GM21529 (cell line): ENCODE results near the gene CNST.

Experiments
- ATAC-seq: cut with Tn5 transposase; IDR thresholded peaks from one replicate; pipeline ENCODE4 v1.9.1; 2021; ENCODE audit not compliant: unreplicated experiment

The CNST gene, protein sequence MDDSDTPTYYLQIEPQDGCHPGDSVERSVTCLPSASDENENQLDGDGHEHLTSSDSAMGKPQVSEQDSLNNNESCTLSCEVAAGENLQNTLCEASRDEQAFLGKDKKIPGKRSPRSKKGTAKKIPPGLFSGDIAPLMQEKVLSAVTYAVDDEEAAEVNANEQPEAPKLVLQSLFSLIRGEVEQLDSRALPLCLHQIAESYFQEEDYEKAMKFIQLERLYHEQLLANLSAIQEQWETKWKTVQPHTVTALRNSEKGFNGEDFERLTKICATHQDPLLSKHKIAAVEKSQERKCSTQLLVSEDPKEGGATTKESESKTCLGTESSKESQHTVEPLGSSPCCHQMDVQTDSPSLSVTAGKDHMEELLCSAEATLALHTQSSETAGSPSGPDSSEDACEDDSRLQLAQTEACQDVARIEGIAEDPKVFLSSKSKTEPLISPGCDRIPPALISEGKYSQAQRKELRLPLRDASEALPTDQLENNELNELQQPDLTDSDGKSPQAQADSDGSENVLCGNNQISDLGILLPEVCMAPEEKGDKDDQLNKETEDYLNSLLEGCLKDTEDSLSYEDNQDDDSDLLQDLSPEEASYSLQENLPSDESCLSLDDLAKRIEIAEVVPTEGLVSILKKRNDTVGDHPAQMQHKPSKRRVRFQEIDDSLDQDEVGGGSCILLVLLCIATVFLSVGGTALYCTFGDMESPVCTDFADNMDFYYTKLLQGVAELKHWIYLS

DNA sequence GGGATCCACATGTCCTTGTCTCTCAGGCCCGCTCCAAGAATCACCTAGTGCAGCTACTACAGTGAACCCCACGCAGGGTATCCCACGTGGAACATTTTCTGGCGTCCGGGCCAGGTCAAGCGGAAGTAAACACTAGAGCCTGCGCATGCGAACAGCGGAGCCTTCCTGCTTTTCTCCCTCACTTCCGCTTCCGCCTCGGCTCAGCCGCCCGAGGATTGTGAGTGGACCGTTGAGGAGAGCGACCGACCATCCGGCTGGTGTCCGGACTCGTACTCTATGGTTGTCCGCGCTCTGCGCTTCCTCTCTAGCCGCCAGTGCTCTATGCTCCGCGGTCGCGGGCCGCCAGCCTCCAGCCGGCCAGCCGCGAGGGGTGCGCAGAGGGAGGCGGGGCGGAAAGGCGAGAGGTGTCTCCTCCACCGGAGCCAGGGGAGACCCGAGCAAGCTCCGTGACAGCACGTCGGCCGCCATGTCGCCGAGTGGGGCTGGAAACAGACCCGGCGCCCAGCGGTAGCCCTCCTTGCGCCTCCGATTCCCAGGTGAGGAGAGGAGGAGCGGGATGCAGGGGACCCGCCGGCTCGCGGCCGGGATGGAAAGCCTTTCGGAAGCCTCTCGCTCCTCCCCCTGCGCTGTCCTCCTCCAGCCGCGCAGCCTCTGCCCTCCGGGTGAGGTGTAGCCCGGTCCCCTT lies at the start of gene CNST, which contains the start of gene TFB2M:
CNST (plus strand) TSS at position 329 of the 685 bp plus-strand sequence. CDS start 25,107 bp downstream, outside the sequence.
TFB2M (minus strand) TSS at position 134 of the 685 bp plus-strand sequence; CDS start at position 11, 123 bp downstream.
- peak; percentile 90 for ATAC-seq

DNA sequence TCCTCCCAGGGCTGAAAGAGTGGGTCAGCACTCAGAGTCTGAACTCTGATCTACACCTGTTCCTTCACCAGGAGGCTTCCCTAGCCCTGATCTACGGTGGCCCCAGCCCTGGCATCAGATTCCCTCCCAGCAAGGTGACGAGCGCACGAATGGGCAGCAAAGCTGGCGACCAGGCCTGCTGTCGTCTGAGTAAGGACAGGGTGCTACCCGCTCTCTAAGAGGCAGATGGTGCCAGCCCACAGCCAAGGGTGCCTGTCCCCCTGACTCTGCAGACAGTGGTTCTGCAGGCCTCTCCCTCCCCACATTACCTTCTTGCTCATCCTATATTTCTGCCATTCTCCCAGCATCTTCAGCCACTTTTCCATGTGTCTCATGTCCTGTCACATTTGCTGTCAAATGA lies 48.9 kb upstream of the CNST start:
- ATAC-seq, result no peak

DNA sequence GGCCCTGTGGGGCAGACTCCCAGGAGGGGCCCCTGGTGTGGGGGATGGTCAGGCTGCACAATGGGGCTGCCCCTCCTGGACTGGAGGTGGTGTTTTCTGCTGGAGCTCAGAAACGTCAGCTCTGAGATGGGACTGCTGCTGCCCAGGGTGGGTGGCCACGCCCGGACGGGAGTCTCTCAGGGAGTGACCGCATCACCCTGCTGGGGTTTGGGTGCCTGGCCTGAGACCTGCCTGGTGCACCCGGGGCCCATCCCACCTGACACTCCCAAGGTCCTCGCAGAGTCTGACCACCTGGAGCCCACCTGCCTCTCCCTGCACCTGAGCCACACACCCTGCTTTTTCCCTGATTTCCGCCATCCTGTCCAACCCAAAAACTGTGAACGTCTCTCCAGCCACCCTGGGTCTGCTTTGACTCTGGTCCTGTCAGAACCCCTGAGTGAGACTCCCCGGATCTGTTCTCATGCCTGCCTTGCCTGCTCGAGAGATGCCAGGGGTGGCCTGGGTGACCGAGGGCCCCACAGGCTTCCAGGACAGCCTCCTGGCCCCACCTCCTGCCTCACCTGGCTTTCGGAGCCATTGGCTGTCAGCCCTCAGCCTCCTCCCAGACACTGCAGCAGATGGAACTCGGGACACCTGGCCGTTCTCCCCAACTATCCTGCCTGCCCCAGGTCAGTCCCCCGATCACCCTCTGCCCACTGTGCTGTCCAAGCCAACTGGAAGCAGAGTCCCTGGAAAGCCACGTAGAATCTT lies 47.6 kb upstream of the CNST start:
- ATAC-seq, result no peak

DNA sequence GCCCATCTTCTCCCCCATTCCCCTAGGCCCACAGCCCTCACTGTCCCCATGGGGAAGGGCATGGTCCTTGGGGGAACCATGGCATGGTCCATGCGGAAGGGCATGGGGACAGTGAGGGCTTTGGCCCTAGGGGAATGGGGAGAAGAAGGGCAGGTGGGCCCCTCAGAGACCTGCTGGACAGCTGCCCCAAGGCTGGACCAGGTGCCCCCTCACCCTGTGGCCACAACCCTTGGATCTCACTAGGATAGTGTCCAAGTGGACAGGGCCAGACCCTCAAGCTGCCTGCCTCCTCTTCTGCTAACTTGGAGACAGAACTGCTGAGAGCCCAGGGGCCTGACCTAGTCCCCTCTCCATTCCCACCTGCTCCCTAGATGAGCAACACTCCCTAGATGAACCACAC lies 46.7 kb upstream of the CNST start:
- no peak for ATAC-seq

DNA sequence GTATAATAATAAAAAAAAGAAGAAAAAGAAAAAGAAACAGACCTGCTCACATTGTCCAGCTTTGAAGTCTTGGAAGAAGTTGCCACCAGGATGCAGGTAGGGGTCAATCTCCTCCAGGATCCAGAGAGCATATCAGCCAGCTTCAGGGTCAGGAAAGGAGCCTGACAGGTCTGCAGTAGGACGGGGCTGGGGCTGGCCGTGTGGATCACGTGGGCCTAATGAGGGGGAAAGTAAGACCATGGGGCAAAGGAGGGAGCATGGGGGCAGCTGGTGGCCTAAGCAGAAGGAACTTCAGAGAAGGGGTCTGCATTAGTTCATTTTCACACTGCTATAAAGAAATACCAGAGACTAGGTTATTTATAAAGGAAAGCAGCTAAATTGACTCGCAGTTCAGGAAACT lies 39.9 kb upstream of the CNST start:
- no peak for ATAC-seq

DNA sequence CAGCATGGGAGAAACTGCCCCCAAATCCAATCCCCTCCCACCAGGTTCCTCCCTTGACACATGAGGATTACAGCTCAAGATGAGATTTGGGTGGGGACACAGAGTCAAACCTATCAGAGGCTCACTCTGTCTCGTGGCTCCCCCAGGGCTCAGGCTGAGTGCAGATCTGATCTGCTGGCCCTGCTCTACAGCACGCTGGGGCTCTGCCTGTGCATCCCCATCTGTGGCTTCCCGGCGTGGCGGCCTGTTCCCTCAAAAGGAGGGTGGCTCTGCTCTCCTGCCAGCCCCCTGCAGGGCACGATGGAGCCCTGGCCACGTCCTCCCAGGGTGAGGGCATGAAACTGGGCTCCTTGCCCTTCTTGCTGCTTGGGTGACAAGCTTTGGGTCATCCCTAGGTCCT lies 39.3 kb upstream of the CNST start:
- ATAC-seq, result no peak

DNA sequence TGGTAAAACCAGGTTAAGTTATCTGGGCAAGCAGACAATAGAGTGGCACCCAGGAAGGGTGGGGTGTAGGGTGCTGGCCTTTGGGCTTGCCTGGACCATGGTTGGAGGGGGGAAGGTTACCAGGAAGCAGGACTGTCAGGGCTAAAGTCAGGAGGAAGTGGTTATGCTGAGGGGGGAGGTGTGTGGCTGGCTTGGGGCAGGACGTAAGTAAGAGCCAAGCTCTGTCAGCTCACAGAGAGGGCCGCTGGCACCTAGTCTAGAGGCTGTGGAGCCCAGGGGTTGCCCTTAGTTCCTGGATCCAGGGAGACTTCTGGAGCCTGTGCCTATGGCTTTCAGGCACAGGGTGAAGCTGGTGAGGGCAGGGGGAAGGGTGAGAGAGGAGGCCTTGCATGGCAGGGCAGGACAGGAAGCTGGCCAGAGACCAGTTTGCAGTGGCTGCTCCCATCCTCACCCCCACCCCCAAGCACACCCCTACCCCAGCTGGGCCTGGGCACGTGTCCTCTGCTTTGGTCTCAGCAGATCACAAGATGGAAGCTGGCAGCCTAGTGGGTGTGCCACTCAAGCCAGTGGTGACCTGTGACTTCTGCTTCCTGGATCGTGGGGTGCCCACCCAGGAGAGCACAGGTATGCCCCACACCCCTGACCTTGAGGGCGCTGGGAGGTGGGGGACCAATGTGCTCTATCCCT lies 38.7 kb upstream of the CNST start:
- no peak for ATAC-seq

DNA sequence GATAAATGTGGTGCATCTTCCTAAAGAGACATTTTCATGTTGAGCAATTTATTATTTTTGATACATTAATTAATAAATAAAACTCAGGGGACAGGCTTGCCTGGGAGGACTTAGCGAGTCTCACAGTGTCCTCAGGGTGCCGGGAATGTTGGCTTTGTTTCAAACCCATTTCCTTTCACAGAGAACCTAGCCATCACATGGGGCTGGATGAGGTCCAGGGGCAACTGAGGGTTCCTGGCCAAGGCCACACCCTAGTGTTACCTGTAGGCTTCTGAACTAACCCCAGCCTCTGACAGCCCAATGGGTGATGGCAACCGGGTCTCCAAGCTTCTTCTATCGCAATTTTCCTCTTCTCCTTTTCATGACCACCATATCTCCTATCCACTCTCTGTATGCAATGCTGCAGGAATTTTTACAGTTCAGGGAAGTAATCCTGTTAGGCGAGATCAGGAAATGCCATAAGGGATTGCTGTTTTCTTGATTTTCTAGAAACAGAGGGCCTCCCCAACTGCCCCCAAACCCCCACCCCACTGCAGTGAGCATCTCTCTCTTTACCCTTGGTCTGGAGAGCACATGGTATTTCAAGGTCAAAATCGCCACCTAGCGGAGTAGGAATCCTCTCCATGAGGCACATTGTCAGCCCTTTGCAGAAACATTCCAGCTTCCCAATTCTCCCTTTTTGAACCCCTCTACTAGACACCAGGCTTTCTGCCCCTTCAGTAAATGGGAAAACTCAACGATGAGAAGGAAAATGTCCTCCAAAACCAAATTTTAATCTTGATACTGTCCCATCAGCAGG lies 37.1 kb upstream of the CNST start:
- no peak for ATAC-seq

DNA sequence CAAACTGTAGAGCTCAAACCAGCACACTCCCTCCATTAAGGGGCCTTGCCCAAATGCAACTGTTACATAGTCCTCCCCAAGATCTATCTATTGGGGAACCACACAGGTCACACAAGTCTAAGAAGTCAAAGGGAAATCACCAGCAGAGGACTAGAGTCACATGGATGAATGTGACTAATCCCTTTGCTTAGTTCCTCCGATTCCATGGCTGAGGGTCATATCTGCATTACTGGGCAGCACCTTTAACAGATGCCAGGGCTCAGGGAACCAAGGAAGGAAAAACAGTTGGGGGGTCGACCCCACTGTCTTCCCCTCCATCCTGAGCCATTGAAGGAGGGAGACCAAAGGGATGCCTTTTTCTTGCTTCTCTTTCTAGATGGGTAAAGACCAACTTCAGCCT lies 35.8 kb upstream of the CNST start:
- no peak for ATAC-seq

DNA sequence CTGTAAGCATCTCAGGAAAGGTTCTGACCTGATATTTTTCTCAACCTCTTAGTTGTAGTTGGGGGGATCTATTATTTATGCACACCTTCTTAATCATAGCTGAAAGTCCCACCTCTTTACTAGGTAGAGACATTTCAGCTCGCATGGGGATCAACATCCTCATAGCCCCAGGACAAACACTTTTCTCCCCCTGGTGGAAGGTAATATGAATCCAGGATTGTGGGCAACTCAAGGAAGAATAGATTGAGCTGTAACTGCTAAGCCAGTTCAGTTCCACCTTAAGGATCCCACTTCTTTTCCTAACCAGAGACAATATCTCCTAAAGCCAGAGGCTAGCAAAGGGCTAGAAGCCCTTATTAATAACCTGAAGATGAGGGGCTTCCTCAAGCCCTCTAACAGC lies 33.7 kb upstream of the CNST start:
- ATAC-seq, result no peak

DNA sequence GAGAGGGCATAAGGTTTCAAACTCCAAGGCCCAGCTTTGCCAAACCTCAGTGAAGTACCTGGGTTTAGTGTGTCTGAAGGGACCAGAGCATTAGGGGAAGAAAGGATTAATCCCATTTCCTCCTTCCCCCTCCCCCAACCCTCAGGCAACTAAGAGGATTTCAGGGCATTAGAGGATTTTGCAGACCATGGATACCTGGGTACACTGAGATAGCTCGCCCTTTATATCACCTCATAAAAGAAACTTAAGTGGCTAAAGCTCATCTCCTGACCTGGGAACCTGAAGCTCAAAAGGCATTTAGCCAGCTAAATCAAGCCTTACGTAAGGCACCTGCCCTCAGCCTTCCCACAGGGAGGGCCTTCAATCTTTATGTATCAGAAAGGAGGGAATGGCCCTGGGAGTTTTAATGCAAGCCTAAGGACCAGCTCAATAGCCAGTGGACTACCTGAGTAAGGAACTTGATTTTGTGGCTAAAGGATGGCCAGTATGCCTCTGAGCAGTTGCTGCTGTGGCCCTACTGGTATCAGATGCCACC lies 32.8 kb upstream of the CNST start:
- no peak for ATAC-seq

DNA sequence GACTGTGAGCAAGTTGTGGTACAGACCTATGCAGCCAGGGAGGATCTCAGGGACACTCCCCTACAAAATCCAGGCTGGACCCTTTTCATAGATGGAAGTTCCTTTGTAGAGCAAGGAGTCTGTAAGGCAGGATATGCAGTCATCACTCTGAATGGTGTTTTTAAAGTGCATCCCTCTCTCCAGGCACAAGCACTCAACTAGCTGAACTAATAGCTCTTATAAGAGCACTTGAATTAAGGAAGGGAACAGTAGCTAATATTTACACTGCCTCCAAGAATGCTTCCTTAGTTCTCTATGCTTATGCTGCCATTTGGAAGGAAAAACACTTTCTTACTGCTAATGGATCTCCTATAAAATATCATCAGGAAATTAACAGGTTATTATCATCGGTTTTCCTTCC lies 32.1 kb upstream of the CNST start:
- no peak for ATAC-seq

DNA sequence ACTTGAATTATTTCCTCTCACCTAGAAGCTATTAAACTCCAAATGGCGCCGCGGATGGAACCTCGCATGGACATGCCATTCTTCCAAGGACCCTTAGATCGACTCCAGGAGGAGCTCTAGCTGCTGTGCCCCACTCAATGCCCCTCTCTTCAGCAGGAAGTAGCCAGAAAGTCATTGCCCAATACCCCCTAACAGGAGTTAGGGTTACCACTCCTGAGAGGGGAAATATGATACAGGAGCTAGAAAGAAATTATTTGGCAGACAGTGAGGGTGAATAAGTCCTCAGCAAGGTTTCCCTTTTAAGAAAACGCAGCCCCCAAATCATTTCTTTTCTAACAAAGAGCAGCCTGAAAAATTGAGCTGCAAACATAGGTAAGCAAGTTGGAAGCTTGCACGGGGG lies 28.8 kb upstream of the CNST start:
- no peak for ATAC-seq

DNA sequence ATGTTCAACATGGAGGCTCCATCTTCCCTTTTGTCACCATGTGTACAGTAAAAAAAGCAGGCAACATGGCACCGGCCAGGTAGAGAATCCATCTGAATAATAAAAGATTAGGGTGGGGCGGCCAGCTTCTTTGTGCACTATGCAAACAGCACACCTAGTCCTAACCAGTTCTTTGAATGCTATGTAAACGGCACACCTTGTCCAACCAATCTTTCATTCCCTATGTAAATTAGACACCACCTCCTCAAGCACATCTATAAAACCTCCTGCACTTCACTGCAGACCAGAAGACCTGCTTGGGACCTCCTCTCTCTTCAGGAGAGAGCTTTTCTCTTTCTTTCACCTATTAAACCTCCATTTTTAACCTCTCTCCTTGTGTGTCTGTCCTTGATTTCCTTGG lies 28.4 kb upstream of the CNST start:
- no peak for ATAC-seq

DNA sequence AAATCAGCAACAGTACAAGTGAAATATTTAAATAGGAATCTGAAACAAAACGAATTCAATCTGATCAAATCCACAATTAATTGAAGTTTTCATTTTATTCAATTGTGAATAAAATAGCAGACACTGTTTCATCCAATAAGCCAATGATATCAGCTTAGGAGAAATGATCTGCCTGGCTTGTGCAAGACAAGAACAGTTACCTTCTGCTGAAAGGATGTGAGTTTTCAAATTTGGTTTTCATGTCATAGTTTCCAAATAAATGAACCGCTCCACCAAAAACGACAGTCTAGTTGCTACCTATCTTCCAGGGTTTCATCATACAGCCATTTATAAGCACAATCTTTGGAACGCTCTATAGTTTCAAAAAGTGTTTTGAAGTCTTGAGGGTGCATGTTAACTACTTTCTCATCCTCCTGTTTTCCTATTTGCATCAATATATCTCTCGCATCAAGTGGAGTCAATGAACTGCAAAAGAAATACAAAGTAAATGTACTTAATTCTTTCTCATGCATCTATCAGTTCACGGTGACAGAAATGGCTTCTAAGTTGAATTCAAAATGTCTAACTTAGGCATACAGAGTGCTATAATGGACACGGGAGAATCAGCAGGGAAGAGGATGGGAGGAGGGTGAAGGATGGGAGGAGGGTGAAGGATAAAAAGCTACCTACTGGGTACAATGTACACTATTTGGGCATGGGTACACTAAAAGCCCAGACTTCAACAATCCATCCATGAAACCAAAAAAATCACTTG lies 25.3 kb upstream of the CNST start:
- ATAC-seq, result no peak

DNA sequence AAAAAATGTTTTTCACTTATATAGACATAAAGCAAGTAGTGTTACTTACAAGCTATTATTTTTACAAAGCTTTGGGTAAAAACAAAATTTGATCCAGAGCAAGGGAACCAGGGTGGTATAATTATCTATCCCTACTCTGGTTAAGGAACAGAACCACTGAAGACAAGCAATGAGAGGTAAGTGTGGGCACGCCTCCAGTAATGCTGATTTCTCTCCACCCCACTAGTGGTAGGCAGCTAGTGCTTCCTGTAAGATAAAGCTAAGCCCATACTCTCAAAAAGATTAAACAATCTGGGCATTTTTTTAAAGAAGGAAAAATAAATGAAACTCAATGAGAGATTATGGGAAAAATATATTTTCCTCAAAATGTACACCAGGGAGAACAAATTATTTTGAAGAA lies 22.3 kb upstream of the CNST start:
- no peak for ATAC-seq

DNA sequence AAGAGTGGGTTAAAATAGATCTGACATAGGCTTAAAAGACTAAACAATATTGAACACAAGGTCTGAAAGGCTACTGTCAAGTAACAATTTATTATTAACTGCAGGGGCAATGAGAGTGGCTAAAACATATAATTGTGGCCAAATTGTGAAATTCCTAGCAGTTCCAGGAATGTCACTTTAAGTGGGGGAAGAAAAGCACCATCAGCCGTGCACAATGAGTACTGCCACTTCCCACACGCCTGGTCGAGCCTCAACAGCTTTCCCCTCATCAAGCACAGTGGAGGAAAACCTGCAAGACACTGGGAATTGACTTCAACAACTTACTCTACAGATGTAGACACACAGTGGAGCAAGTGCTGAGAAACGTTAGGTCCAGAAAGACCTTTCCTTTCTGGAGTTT lies 16.6 kb upstream of the CNST start:
- no peak for ATAC-seq

DNA sequence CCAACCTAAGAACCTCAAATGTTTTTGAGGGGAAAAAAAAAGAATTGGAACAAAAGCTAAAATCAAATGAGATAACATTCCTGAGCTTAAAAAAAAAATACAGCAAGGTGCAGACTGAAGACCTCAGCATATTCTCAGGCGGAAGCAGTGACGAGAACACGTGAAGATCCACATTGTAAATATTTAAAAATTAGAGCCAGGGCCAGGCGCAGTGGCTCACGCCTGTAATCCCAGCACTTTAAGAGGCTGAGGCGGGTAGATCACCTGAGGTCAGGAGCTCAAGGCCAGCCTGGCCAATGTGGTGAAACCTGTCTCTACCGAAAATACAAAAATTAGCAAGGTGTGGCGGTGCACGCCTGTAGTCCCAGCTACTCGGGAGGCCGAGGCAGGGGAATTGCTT lies 15.9 kb upstream of the CNST start:
- no peak for ATAC-seq

DNA sequence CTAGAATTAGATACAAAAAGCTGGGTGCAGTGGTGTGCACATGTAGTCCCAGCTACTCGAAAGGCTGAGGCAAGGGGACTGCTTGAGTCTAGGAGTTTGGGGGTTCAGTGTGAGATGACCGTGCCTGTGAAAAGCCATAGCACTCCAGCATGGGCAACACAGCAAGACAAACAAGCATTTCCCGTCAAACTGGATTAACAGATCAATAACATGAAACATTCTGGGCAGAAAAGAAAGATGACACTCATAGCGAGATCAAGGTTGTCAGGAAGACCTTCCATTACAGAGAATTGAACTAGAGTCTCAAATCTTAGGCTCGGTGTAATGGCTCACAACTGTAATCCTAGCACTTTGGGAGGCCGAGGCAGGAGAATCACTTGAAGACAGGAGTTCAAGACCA lies 14.1 kb upstream of the CNST start:
- no peak for ATAC-seq
